A549 (cell line): ENCODE data around the gene PRX.

Source experiments
- CEBPB ChIP-seq, 2 experiments: fragments of >200 bp in 1 of 2; sonication (Bioruptor Twin) in 1 of 2; formaldehyde crosslinking in 1 of 2; IDR thresholded peaks; 2 replicates each; pipeline ENCODE4 v1.6.1; 2012 to 2016
- CTCF ChIP-seq: fragments of >200 bp; sonication (Bioruptor Twin); formaldehyde crosslinking; IDR thresholded peaks from 3 replicates; pipeline ENCODE4 v1.5.1; 2016
- EP300 ChIP-seq, 2 experiments: fragments of >200 bp; sonication (Bioruptor Twin); formaldehyde crosslinking; IDR thresholded peaks; 2 replicates in 1 of 2; 3 replicates in 1 of 2; pipeline ENCODE4 v1.6.1; 2016 to 2017
- FOSL2 ChIP-seq, 2 experiments: fragments of 450-650 bp in 1 of 2; fragments of >200 bp in 1 of 2; sonication (Bioruptor Twin) in 1 of 2; formaldehyde crosslinking; IDR thresholded peaks; 2 replicates each; pipeline versions ENCODE4 v1.5.0 to v1.6.1; 2016 to 2020; ENCODE audit warnings: mild to moderate bottlenecking in 1 of 2, moderate library complexity in 1 of 2
- HES2 ChIP-seq: fragments of >200 bp; sonication (Bioruptor Twin); formaldehyde crosslinking; IDR thresholded peaks from 2 replicates; pipeline ENCODE4 v1.6.1; 2016
- MAX ChIP-seq: IDR thresholded peaks from 2 replicates; pipeline ENCODE4 v1.6.1; 2012
- PBX3 ChIP-seq: IDR thresholded peaks from 2 replicates; pipeline ENCODE4 v1.6.1; 2012
- POLR2A ChIP-seq: IDR thresholded peaks from 2 replicates; pipeline ENCODE4 v1.6.1; 2012; ENCODE audit warnings: mild to moderate bottlenecking, low read length
- RCOR1 ChIP-seq: fragments of 150-350 bp; IDR thresholded peaks from 2 replicates; pipeline ENCODE4 v1.6.1; 2014; ENCODE audit warnings: antibody characterized with exemption, low read length, low read depth
- REST ChIP-seq: fragments of 200-600 bp; sonication (generic); IDR thresholded peaks from 2 replicates; pipeline ENCODE4 v1.6.1; 2016; ENCODE audit warnings: antibody characterized with exemption, mild to moderate bottlenecking, moderate library complexity
- RFX5 ChIP-seq: fragments of 450-650 bp; IDR thresholded peaks from 2 replicates; pipeline ENCODE4 v1.7.1; 2014; ENCODE audit warnings: antibody characterized with exemption, mild to moderate bottlenecking, moderate library complexity
- SMC3 ChIP-seq: fragments of >200 bp; sonication (Bioruptor Twin); formaldehyde crosslinking; IDR thresholded peaks from 3 replicates; pipeline ENCODE4 v1.6.1; 2018; ENCODE audit warnings: inconsistent platforms
- SREBF2 ChIP-seq: fragments of 450-650 bp; IDR thresholded peaks from 2 replicates; pipeline ENCODE4 v1.6.1; 2014; ENCODE audit warnings: mild to moderate bottlenecking, moderate library complexity
- USF2 ChIP-seq: fragments of 450-650 bp; IDR thresholded peaks from 2 replicates; pipeline ENCODE4 v1.6.1; 2014; ENCODE audit warnings: antibody characterized with exemption

- no peak for TF ChIP-seq CTCF
- no peak for TF ChIP-seq POLR2A
- no peak for TF ChIP-seq CEBPB (IDR thresholded peaks at IDR 0.05)
- no peak for TF ChIP-seq REST
- no peak for TF ChIP-seq MAX
- no peak for TF ChIP-seq SREBF2
- TF ChIP-seq PBX3 = no peak
- TF ChIP-seq RCOR1 = no peak
- TF ChIP-seq SMC3 = no peak
- TF ChIP-seq HES2 = no peak
- TF ChIP-seq RFX5 = no peak
- no peak for TF ChIP-seq FOSL2 (IDR thresholded peaks at IDR 0.05)
- no peak for TF ChIP-seq FOSL2 (CRISPR knock-in tag; IDR thresholded peaks at IDR 0.05)
- no peak for TF ChIP-seq USF2
- no peak for TF ChIP-seq EP300 (IDR thresholded peaks at IDR 0.05)
Measured at GRCh38 chr19:40396886-40397567, 16.2 kb downstream of the PRX start.
